Osteocyte (in vitro differentiated cells): Measurements from ENCODE around the gene ADGRL2. TPM values are rescaled to one million over a fixed set of nuclear protein-coding genes. Genes with fewer than 3 reads are reported as not detected.

ENCODE experiments used
- DNase-seq: peaks from one replicate; pipeline ENCODE4 v3.0.0; 2021; ENCODE audit warnings: mixed read lengths; ENCODE audit not compliant: unreplicated experiment; ENCODE audit errors: extremely low spot score
- H3K27ac Mint-ChIP-seq: one replicate; pipeline ENCODE4 v1.8.0; 2021; ENCODE audit warnings: mild to moderate bottlenecking, mixed read lengths; ENCODE audit not compliant: unreplicated experiment
- H3K27me3 Mint-ChIP-seq: one replicate; pipeline ENCODE4 v1.8.0; 2021; ENCODE audit warnings: mixed read lengths; ENCODE audit not compliant: unreplicated experiment
- H3K36me3 Mint-ChIP-seq: one replicate; pipeline ENCODE4 v1.8.0; 2021; ENCODE audit warnings: mixed read lengths; ENCODE audit not compliant: unreplicated experiment
- H3K4me1 Mint-ChIP-seq: one replicate; pipeline ENCODE4 v1.8.0; 2021; ENCODE audit warnings: mixed read lengths; ENCODE audit not compliant: unreplicated experiment
- H3K4me3 Mint-ChIP-seq: one replicate; pipeline ENCODE4 v1.8.0; 2021; ENCODE audit warnings: mild to moderate bottlenecking, moderate library complexity, mixed read lengths; ENCODE audit not compliant: unreplicated experiment
- H3K9me3 Mint-ChIP-seq: one replicate; pipeline ENCODE4 v1.8.0; 2021; ENCODE audit warnings: mixed read lengths; ENCODE audit not compliant: unreplicated experiment
- CTCF ChIP-seq: fragments of 200-600 bp; sonication (generic); IDR thresholded peaks from 2 replicates; pipeline ENCODE4 v1.5.0; 2021; ENCODE audit warnings: antibody characterized with exemption, mild to moderate bottlenecking, moderate library complexity
- total RNA-seq: library from RNA; stranded (reverse); gene quantifications from 2 replicates; pipeline ENCODE4 v1.2.1, GENCODE V29; 2021

The ADGRL2 gene
- total RNA-seq, 1 donor from 2014 or later, result 76.3 TPM

- Mint-ChIP-seq H3K4me3 (no peak overlapping the region), H3K27me3 (no peaks in the 10 kb centered on the region), H3K4me1 (peaks cover 20% of the 10 kb centered on the region), H3K9me3 (no peaks in the 10 kb centered on the region), H3K36me3 (peaks cover 14% of the 10 kb centered on the region), H3K27ac (no peak overlapping the region)
- DNase-seq, result no peak
- TF ChIP-seq CTCF, result no peak
These were observed 88.4 kb downstream of the ADGRL2 start for GRCh38 chr1:81889166-81889565.

- no peak for TF ChIP-seq CTCF
- DNase-seq, result no peak
- no peaks in the 10 kb centered on the region for H3K9me3 Mint-ChIP-seq
- H3K4me3 Mint-ChIP-seq, result no peak overlapping the region
- H3K27me3 Mint-ChIP-seq, result no peaks in the 10 kb centered on the region
- no peak overlapping the region for H3K27ac Mint-ChIP-seq
- peaks cover 13% of the 10 kb centered on the region for H3K36me3 Mint-ChIP-seq
- H3K4me1 Mint-ChIP-seq, result peaks cover 11% of the 10 kb centered on the region
These were observed 94.1 kb downstream of the ADGRL2 start for GRCh38 chr1:81894867-81895266.

GRCh38 chr1:81899214-81899821 lies 98.6 kb downstream of the ADGRL2 start:
- Mint-ChIP-seq H3K36me3 (peaks cover 2% of the 10 kb centered on the region), H3K4me3 (no peak overlapping the region), H3K9me3 (no peaks in the 10 kb centered on the region), H3K27ac (no peak overlapping the region), H3K27me3 (no peaks in the 10 kb centered on the region), H3K4me1 (peaks cover 19% of the 10 kb centered on the region)
- no peak for TF ChIP-seq CTCF
- DNase-seq, result no peak

- H3K4me3 Mint-ChIP-seq, result no peak overlapping the region
- H3K27ac Mint-ChIP-seq, result no peak overlapping the region
- H3K9me3 Mint-ChIP-seq, result no peaks in the 10 kb centered on the region
- H3K36me3 Mint-ChIP-seq, result peaks cover 25% of the 10 kb centered on the region
- no peak for DNase-seq
- TF ChIP-seq CTCF, result no peak
- no peaks in the 10 kb centered on the region for H3K4me1 Mint-ChIP-seq
- no peaks in the 10 kb centered on the region for H3K27me3 Mint-ChIP-seq
These were observed 106.8 kb downstream of the ADGRL2 start for GRCh38 chr1:81907575-81907974.

- DNase-seq, result no peak
- TF ChIP-seq CTCF, result no peak
- Mint-ChIP-seq H3K36me3 (peaks cover 21% of the 10 kb centered on the region), H3K4me1 (no peaks in the 10 kb centered on the region), H3K4me3 (no peak overlapping the region), H3K27me3 (no peaks in the 10 kb centered on the region), H3K27ac (no peak overlapping the region), H3K9me3 (no peaks in the 10 kb centered on the region)
These were observed 111.6 kb downstream of the ADGRL2 start for GRCh38 chr1:81912383-81912782.
